Left kidney (tissue), 2 donors: ENCODE measurements around the gene TMEM130. TPM values are rescaled to one million over a fixed set of nuclear protein-coding genes. Genes with fewer than 3 reads are reported as not detected.
"Not testable (repeated sequence)": the region's sequence is repeated elsewhere in the genome, so short reads cannot be mapped to it uniquely, and the experiment has no call there.

Experiments used
- DNase-seq: peaks from one replicate; pipeline ENCODE4 v3.0.0-alpha.2; 2013
- polyA plus RNA-seq: library from polyadenylated mRNA; unstranded; fragments of 120-200 nt; gene quantifications from one replicate; pipeline ENCODE4 v1.2.1, GENCODE V29; 2013; ENCODE audit not compliant: insufficient read length

The TMEM130 gene
- polyA plus RNA-seq, 1 donor: 2.8 TPM

- no peak for DNase-seq
Observed at GRCh38 chr7:98877692-98878364, 8.0 kb upstream of the TMEM130 start.

GRCh38 chr7:98877146-98877545, 7.3 kb upstream of the TMEM130 start:
- no peak for DNase-seq

- no peak for DNase-seq
Observed at GRCh38 chr7:98875501-98875900, 5.7 kb upstream of the TMEM130 start.

GRCh38 chr7:98874942-98875341, 5.1 kb upstream of the TMEM130 start:
- no peak for DNase-seq

- not testable (repeated sequence) for DNase-seq
Observed at GRCh38 chr7:98873610-98874009, 3.8 kb upstream of the TMEM130 start.

- DNase-seq: no peak
Observed at GRCh38 chr7:98872328-98872924, 2.6 kb upstream of the TMEM130 start.

- DNase-seq: no peak
Observed at GRCh38 chr7:98870807-98871491, 1.1 kb upstream of the TMEM130 start.

- DNase-seq: no peak
Observed at GRCh38 chr7:98870121-98870651, 372 bp upstream of the TMEM130 start.

GRCh38 chr7:98869027-98869596, 702 bp downstream of the TMEM130 start:
- DNase-seq: no peak

- no peak for DNase-seq
Observed at GRCh38 chr7:98868450-98868849, 1.4 kb downstream of the TMEM130 start.

GRCh38 chr7:98866765-98867164, 3.0 kb downstream of the TMEM130 start:
- no peak for DNase-seq

GRCh38 chr7:98866351-98866750, 3.5 kb downstream of the TMEM130 start:
- DNase-seq: no peak

GRCh38 chr7:98864731-98865453, 4.9 kb downstream of the TMEM130 start:
- no peak for DNase-seq

- no peak for DNase-seq
Observed at GRCh38 chr7:98863601-98864000, 6.2 kb downstream of the TMEM130 start.

- no peak for DNase-seq
Observed at GRCh38 chr7:98862716-98863420, 6.9 kb downstream of the TMEM130 start.

- DNase-seq: no peak
Observed at GRCh38 chr7:98862203-98862602, 7.6 kb downstream of the TMEM130 start.

GRCh38 chr7:98860071-98860470, 9.7 kb downstream of the TMEM130 start:
- no peak for DNase-seq

- no peak for DNase-seq
Observed at GRCh38 chr7:98855610-98856422, 14.0 kb downstream of the TMEM130 start.

- DNase-seq: no peak
Observed at GRCh38 chr7:98852826-98853225, 17.0 kb downstream of the TMEM130 start.

GRCh38 chr7:98848918-98849317, 20.9 kb downstream of the TMEM130 start:
- no peak for DNase-seq

- DNase-seq: not testable (repeated sequence)
Observed at GRCh38 chr7:98842552-98842951, 27.3 kb downstream of the TMEM130 start.
